Heart left ventricle (tissue), 16 donors: ENCODE results near the gene NTSR2. TPM values are rescaled to one million over a fixed set of nuclear protein-coding genes. Genes with fewer than 3 reads are reported as not detected.

Experiments
- ATAC-seq, 4 donors: fragments of 200-7000 bp; cut with Tn5 transposase; one replicate each; pipeline ENCODE4 v1.9.1; 2020 to 2022; ENCODE audit warnings: moderate library complexity in 4 of 4, mild to moderate bottlenecking in 3 of 4, moderate number of reproducible peaks in 1 of 4
- DNase-seq, 5 donors: peaks; one replicate each; pipeline ENCODE4 v3.0.0-alpha.2; 2020
- H3K27ac ChIP-seq, 12 donors: fragments of 200-600 bp; sonication (generic) in 4 of 12; one replicate each; pipeline versions ENCODE4 v1.5.0 to v1.8.0; 2016 to 2022; ENCODE audit warnings: mild to moderate bottlenecking in 2 of 12
- H3K27me3 ChIP-seq, 9 donors: fragments of 200-600 bp; sonication (generic) in 2 of 9; one replicate each; pipeline versions ENCODE4 v1.5.1 to v1.8.0; 2016 to 2022; ENCODE audit warnings: mild to moderate bottlenecking in 3 of 9
- H3K36me3 ChIP-seq, 9 donors: fragments of 200-600 bp; sonication (generic) in 2 of 9; one replicate each; pipeline versions ENCODE4 v1.5.0 to v1.8.0; 2018 to 2022; ENCODE audit warnings: mild to moderate bottlenecking in 2 of 9
- H3K4me1 ChIP-seq, 12 donors: fragments of 200-600 bp; sonication (generic) in 4 of 12; one replicate each; pipeline versions ENCODE4 v1.5.0 to v1.8.0; 2016 to 2022; ENCODE audit warnings: mild to moderate bottlenecking in 3 of 12
- H3K4me3 ChIP-seq, 12 donors: fragments of 200-600 bp; sonication (generic) in 4 of 12; one replicate each; pipeline versions ENCODE4 v1.5.0 to v1.8.0; 2017 to 2022; ENCODE audit warnings: mild to moderate bottlenecking in 9 of 12, moderate library complexity in 4 of 12
- H3K9me3 ChIP-seq, 12 donors: fragments of 200-600 bp; sonication (generic) in 4 of 12; one replicate each; pipeline versions ENCODE4 v1.5.0 to v1.8.0; 2016 to 2022; ENCODE audit warnings: mild to moderate bottlenecking in 1 of 12
- CTCF ChIP-seq, 12 donors: fragments of 200-600 bp; sonication (generic) in 4 of 12; IDR thresholded peaks; one replicate each; pipeline versions ENCODE4 v1.5.0 to v1.8.0; 2018 to 2022; ENCODE audit warnings: antibody characterized with exemption in 12 of 12, mild to moderate bottlenecking in 5 of 12
- POLR2A ChIP-seq, 2 donors: fragments of 450-650 bp; IDR thresholded peaks; one replicate each; pipeline ENCODE4 v1.6.1; 2017; ENCODE audit warnings: antibody characterized with exemption in 2 of 2, mild to moderate bottlenecking in 2 of 2, moderate library complexity in 2 of 2
- WGBS, 4 donors: extraction: QIAGEN DNeasy Blood & Tissue Kit in 2 of 4; methylation state at CpG; one replicate each; pipeline versions ENCODE4 v1.1.5 to v1.1.7; 2013 to 2018; 5-methylcytosine and 5-hydroxymethylcytosine counted together
- intact Hi-C, 10 donors: fragments of 100-400 bp; cut with DNase I; formaldehyde crosslinking; loops; one replicate each; pipeline versions ENCODE4 v1.11.1 to v1.14.2; 2022
- polyA plus RNA-seq, 2 donors: library from polyadenylated mRNA; stranded (reverse); fragments of 200-250 nt; gene quantifications; one replicate each; pipeline ENCODE4 v1.2.3, GENCODE V29; 2013
- total RNA-seq, 9 donors: library from RNA; depleted of rRNA in 2 of 9; stranded (reverse); fragments of >200 nt in 2 of 9; fragmentation: NEBNext Ultra II Directional in 3 of 9; extraction: Animal tissue kit (Norgen Biotek cat#: 25700) in 3 of 9; gene quantifications; one replicate each; pipeline versions ENCODE4 v1.1.0 to v1.2.4, GENCODE V29; 2016 to 2023
- donor health status: ischemic (EF 13 %, LVEDD 7.1; RV severe dilation, severe dysfunction).
- donor health status: healthy with polysubstance abuse.
- donor health status: DM: no; HTN: yes; CAD: no.
- donor health status: DM: no; HTN: no; CAD: no.
- donor health status: ischemic (EF 25% LVEDD 6.9; RV normal size, moderate dysfunction).
- donor health status: ischemic (EF 25% LVEDD 5.7; RV mildly dilated, moderate dysfunction).
- donor health status: healthy.
- donor health status: DM: yes; HTN: yes; CAD: no.
- donor health status: ischemic (EF 35%, LVEDD 5.7; RV mildly dilated, moderate dysfunction).
- donor health status: nonischemic (EF 11% LVEDD 7.7; RV severe dilation, severe dysfunction).
- donor health status: DM: yes; HTN: yes; CAD: no.
- donor health status: PGD.
- donor health status: ischemic (EF 29% LVEDD 5.4; RV normal size, mild dysfunction).
- donor health status: nonischemic (EF 23%, LVEDD 6.1; RV moderate dilation, normal function).

NTSR2 gene
- total and polyA plus RNA-seq, 11 donors: 0.04 to 0.16 TPM; not detected in 9

- 80 to 81% (median 80%) methylated on average over 8 of the region's 8 CpGs for WGBS, 4 donors
- Histone ChIP-seq H3K27ac (peak overlapping the region in 1 of 12 donors; percentile 52), H3K9me3 (no peaks in the 10 kb centered on the region), H3K4me1 (peaks cover 0 to 20% (median 0%) of the 10 kb centered on the region in 12 donors), H3K4me3 (no peak overlapping the region), H3K27me3 (no peaks in the 10 kb centered on the region), H3K36me3 (no peaks in the 10 kb centered on the region)
- no peak for TF ChIP-seq CTCF (IDR thresholded peaks at IDR 0.05)
- no peak for DNase-seq
- no peak for ATAC-seq
- intact Hi-C loops: no loop called here
Observed at GRCh38 chr2:11711751-11712150, 41.8 kb upstream of the NTSR2 start.

- Histone ChIP-seq H3K27me3 (no peaks in the 10 kb centered on the region), H3K27ac (peak overlapping the region in 1 of 12 donors; percentile 52), H3K9me3 (no peaks in the 10 kb centered on the region), H3K4me3 (no peak overlapping the region), H3K4me1 (peaks cover 0 to 16% (median 0%) of the 10 kb centered on the region in 12 donors), H3K36me3 (no peaks in the 10 kb centered on the region)
- WGBS, 4 donors: 71 to 95% (median 85%) methylated on average over 1 of the region's 1 CpG
- TF ChIP-seq CTCF (IDR thresholded peaks at IDR 0.05) (no peak), POLR2A (IDR thresholded peaks at IDR 0.05) (no peak)
- no peak for ATAC-seq
- intact Hi-C loops: no loop called here
- DNase-seq: no peak
Observed at GRCh38 chr2:11711354-11711716, 41.3 kb upstream of the NTSR2 start.

- no peak for TF ChIP-seq POLR2A (IDR thresholded peaks at IDR 0.05)
- TF ChIP-seq CTCF (IDR thresholded peaks at IDR 0.05): no peak
- H3K4me3 ChIP-seq: no peak overlapping the region
- H3K36me3 ChIP-seq: no peaks in the 10 kb centered on the region
- H3K27ac ChIP-seq: peak overlapping the region in 1 of 12 donors; percentile 57
- H3K27me3 ChIP-seq: no peaks in the 10 kb centered on the region
- ATAC-seq (no peak), DNase-seq (no peak)
- H3K9me3 ChIP-seq: no peaks in the 10 kb centered on the region
- H3K4me1 ChIP-seq: peaks cover 0 to 16% (median 0%) of the 10 kb centered on the region in 12 donors
- intact Hi-C loops: no loop called here
- WGBS, 4 donors: 16 to 26% (median 21%) methylated on average over 3 of the region's 3 CpGs
Observed at GRCh38 chr2:11710632-11711353, 40.8 kb upstream of the NTSR2 start.

- WGBS, 4 donors: 59 to 69% (median 67%) methylated on average over 3 of the region's 3 CpGs
- no peaks in the 10 kb centered on the region for H3K9me3 ChIP-seq
- intact Hi-C loops: no loop called here
- TF ChIP-seq POLR2A (IDR thresholded peaks at IDR 0.05) (no peak), CTCF (IDR thresholded peaks at IDR 0.05) (no peak)
- H3K27me3 ChIP-seq: no peaks in the 10 kb centered on the region
- DNase-seq (no peak), ATAC-seq (peak in 2 of 4 donors; percentile 37 to 78)
- H3K27ac ChIP-seq: peak overlapping the region in 1 of 12 donors; percentile 57
- no peaks in the 10 kb centered on the region for H3K36me3 ChIP-seq
- no peak overlapping the region for H3K4me3 ChIP-seq
- H3K4me1 ChIP-seq: peaks cover 0 to 16% (median 0%) of the 10 kb centered on the region in 12 donors
Observed at GRCh38 chr2:11710210-11710609, 40.2 kb upstream of the NTSR2 start.
